GM19035 (cell line): ENCODE results near the gene ATP2A3.

Experiments
- ATAC-seq: cut with Tn5 transposase; IDR thresholded peaks from one replicate; pipeline ENCODE4 v1.9.1; 2021; ENCODE audit not compliant: unreplicated experiment

The ATP2A3 gene

GRCh38 chr17:3929181-3929580 is 35.1 kb downstream of the ATP2A3 start:
- ATAC-seq, result no peak

GRCh38 chr17:3928406-3928805 is 35.8 kb downstream of the ATP2A3 start:
- ATAC-seq, result no peak

- ATAC-seq, result no peak
Observed at GRCh38 chr17:3927628-3928340, 36.5 kb downstream of the ATP2A3 start.

GRCh38 chr17:3926860-3927627 is 37.2 kb downstream of the ATP2A3 start:
- ATAC-seq, result no peak

GRCh38 chr17:3925684-3926485 is 38.4 kb downstream of the ATP2A3 start:
- ATAC-seq, result no peak

GRCh38 chr17:3924512-3925350 is 39.5 kb downstream of the ATP2A3 start:
- no peak for ATAC-seq

- no peak for ATAC-seq
Observed at GRCh38 chr17:3923466-3924190, 40.6 kb downstream of the ATP2A3 start.

- ATAC-seq, result no peak
Observed at GRCh38 chr17:3922765-3923164, 41.5 kb downstream of the ATP2A3 start.

- no peak for ATAC-seq
Observed at GRCh38 chr17:3921502-3922319, 42.5 kb downstream of the ATP2A3 start.

- no peak for ATAC-seq
Observed at GRCh38 chr17:3921006-3921405, 43.2 kb downstream of the ATP2A3 start.

- ATAC-seq, result no peak
Observed at GRCh38 chr17:3919123-3919624, 45.1 kb downstream of the ATP2A3 start.

- no peak for ATAC-seq
Observed at GRCh38 chr17:3918372-3919122, 45.7 kb downstream of the ATP2A3 start.

- ATAC-seq, result no peak
Observed at GRCh38 chr17:3917391-3917931, 46.8 kb downstream of the ATP2A3 start.

- no peak for ATAC-seq
Observed at GRCh38 chr17:3916825-3917224, 47.4 kb downstream of the ATP2A3 start.

GRCh38 chr17:3915995-3916696 is 48.1 kb downstream of the ATP2A3 start, which contains the start of gene P2RX1:
TSS of gene P2RX1 (minus strand) at chr17:3916465. CDS start at chr17:3916225, 240 bp downstream.
- ATAC-seq, result no peak

- no peak for ATAC-seq
Observed at GRCh38 chr17:3915581-3915994, 48.6 kb downstream of the ATP2A3 start.

GRCh38 chr17:3914312-3914670 is 49.9 kb downstream of the ATP2A3 start:
- peak; percentile 41 for ATAC-seq
